HG03060 (cell line): ENCODE measurements around the gene GLYAT.
"Not testable (repeated sequence)": the region's sequence is repeated elsewhere in the genome, so short reads cannot be mapped to it uniquely, and the experiment has no call there.

ENCODE experiments used
- ATAC-seq: cut with Tn5 transposase; IDR thresholded peaks from one replicate; pipeline ENCODE4 v1.9.1; 2021; ENCODE audit warnings: low read depth, moderate number of reproducible peaks; ENCODE audit not compliant: unreplicated experiment

The GLYAT gene

GRCh38 chr11:58744988-58745704 is 13.4 kb upstream of the GLYAT start:
- ATAC-seq: no peak

- ATAC-seq: no peak
Observed at GRCh38 chr11:58742981-58743880, 11.5 kb upstream of the GLYAT start.

- no peak for ATAC-seq
Observed at GRCh38 chr11:58742140-58742539, 10.4 kb upstream of the GLYAT start.

- no peak for ATAC-seq
Observed at GRCh38 chr11:58741127-58741526, 9.4 kb upstream of the GLYAT start.

GRCh38 chr11:58740447-58740846 is 8.7 kb upstream of the GLYAT start:
- no peak for ATAC-seq

GRCh38 chr11:58739725-58740430 is 8.1 kb upstream of the GLYAT start:
- ATAC-seq: no peak

- no peak for ATAC-seq
Observed at GRCh38 chr11:58734681-58735490, 3.1 kb upstream of the GLYAT start.

- no peak for ATAC-seq
Observed at GRCh38 chr11:58730507-58731089, 1.1 kb downstream of the GLYAT start.

GRCh38 chr11:58727415-58727797 is 4.3 kb downstream of the GLYAT start:
- ATAC-seq: no peak

GRCh38 chr11:58726737-58727414 is 4.9 kb downstream of the GLYAT start:
- no peak for ATAC-seq

- no peak for ATAC-seq
Observed at GRCh38 chr11:58719406-58720117, 12.2 kb downstream of the GLYAT start.

GRCh38 chr11:58712531-58712930 is 19.2 kb downstream of the GLYAT start:
- no peak for ATAC-seq

- no peak for ATAC-seq
Observed at GRCh38 chr11:58711832-58712231, 19.9 kb downstream of the GLYAT start.

GRCh38 chr11:58707767-58708166 is 24.0 kb downstream of the GLYAT start:
- ATAC-seq: no peak

GRCh38 chr11:58696825-58697224 is 34.9 kb downstream of the GLYAT start:
- not testable (repeated sequence) for ATAC-seq

GRCh38 chr11:58693026-58693425 is 38.7 kb downstream of the GLYAT start:
- no peak for ATAC-seq

GRCh38 chr11:58691675-58692074 is 40.1 kb downstream of the GLYAT start:
- no peak for ATAC-seq

- ATAC-seq: no peak
Observed at GRCh38 chr11:58688789-58689503, 42.8 kb downstream of the GLYAT start.
